Stimulated activated memory B cell treated with anti-CD40 and anti-IgM and Interleukin-4, amounts not matched to agents 10 μg/mL and 1 μg/mL and 100 μg/mL, for 72 hours (primary cell): ENCODE results near the gene NEDD4L.

Source experiments
- ATAC-seq: fragments of 150-1000 bp; cut with Tn5 transposase; 2 replicates; pipeline ENCODE4 v1.10.0; 2021
- H3K27ac Mint-ChIP-seq: one replicate; pipeline ENCODE4 v1.8.0; 2022; ENCODE audit warnings: mild to moderate bottlenecking, mixed read lengths
- H3K27me3 Mint-ChIP-seq: one replicate; pipeline ENCODE4 v1.8.0; 2022; ENCODE audit warnings: mixed read lengths
- H3K36me3 Mint-ChIP-seq: one replicate; pipeline ENCODE4 v1.8.0; 2022; ENCODE audit warnings: mixed read lengths
- H3K4me1 Mint-ChIP-seq: one replicate; pipeline ENCODE4 v1.8.0; 2022; ENCODE audit warnings: mixed read lengths
- H3K4me3 Mint-ChIP-seq: one replicate; pipeline ENCODE4 v1.8.0; 2022; ENCODE audit warnings: mild to moderate bottlenecking, moderate library complexity, mixed read lengths
- H3K9me3 Mint-ChIP-seq: one replicate; pipeline ENCODE4 v1.8.0; 2022; ENCODE audit warnings: mixed read lengths

The NEDD4L gene

DNA sequence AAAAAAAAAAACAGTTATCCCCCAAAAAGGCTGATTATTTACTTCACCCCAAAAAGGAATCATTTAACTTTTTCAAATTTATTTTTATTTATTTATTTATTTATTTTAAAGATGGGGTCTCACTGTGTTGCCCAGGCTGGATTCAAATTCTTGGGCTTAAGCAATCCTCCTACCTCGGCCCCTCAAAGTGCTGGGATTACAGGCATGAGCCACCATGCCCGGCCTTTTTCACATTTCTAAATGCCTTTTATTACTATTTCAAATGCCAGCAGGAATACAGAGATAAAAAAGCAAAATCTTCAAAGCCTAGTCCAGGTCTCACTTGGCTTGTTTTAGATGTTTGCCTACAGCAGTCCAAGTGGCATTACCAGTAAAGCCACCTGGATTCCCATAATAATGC, 345.7 kb downstream of the NEDD4L start:
- Mint-ChIP-seq H3K4me1 (no peaks in the 10 kb centered on the region), H3K27me3 (no peaks in the 10 kb centered on the region), H3K36me3 (peaks cover 54% of the 10 kb centered on the region), H3K27ac (no peak overlapping the region), H3K4me3 (no peak overlapping the region), H3K9me3 (no peaks in the 10 kb centered on the region)
- ATAC-seq: no peak

DNA sequence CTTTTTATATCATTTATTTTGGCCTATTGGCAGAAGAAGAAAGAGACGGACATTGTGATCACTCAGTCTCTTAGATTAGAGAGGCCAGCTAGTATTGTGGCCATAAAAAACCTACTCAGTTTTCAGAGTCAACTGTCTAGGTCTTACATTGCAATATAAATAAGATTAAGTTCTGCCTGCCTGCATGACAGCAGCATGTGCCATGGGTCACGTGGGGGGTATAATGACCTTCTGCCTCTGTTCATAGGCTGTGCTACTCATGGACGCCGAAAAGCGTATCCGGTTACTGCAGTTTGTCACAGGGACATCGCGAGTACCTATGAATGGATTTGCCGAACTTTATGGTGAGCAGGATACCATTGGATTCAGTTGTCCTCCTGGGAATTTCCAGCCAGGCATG, 346.4 kb downstream of the NEDD4L start:
- Mint-ChIP-seq H3K4me1 (no peaks in the 10 kb centered on the region), H3K4me3 (no peak overlapping the region), H3K9me3 (no peaks in the 10 kb centered on the region), H3K36me3 (peaks cover 51% of the 10 kb centered on the region), H3K27ac (no peak overlapping the region), H3K27me3 (no peaks in the 10 kb centered on the region)
- ATAC-seq: no peak

GRCh38 chr18:58391231-58391825, 347.3 kb downstream of the NEDD4L start:
- no peaks in the 10 kb centered on the region for H3K9me3 Mint-ChIP-seq
- H3K4me1 Mint-ChIP-seq: no peaks in the 10 kb centered on the region
- H3K4me3 Mint-ChIP-seq: no peak overlapping the region

DNA sequence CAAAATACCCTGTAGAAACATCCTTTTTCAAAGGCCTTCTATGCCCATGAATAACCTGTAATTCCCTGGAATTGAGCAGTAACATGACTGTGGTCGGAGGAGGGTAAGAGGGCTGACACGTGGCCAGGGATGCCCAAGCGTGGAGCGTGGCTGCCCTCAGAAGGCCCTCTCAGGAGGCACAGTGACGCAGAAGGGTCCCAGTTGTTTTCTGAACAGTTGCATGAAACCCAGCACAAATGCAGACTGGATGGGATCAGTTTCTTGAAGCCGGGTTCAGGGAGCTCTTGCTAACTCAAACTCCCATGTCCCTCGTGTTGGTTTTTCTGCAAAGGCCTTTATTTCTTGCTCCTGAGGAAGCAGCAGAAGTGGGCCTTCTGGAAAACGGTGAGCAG, 347.9 kb downstream of the NEDD4L start:
- Mint-ChIP-seq H3K9me3 (no peaks in the 10 kb centered on the region), H3K27me3 (no peaks in the 10 kb centered on the region), H3K27ac (no peak overlapping the region), H3K4me3 (no peak overlapping the region), H3K4me1 (no peaks in the 10 kb centered on the region), H3K36me3 (peaks cover 57% of the 10 kb centered on the region)
- ATAC-seq: no peak

More at GRCh38 chr18:58391231-58391825, 347.3 kb downstream of the NEDD4L start:
- Mint-ChIP-seq H3K27me3 (no peaks in the 10 kb centered on the region), H3K36me3 (peaks cover 55% of the 10 kb centered on the region), H3K27ac (no peak overlapping the region)
- no peak for ATAC-seq

DNA sequence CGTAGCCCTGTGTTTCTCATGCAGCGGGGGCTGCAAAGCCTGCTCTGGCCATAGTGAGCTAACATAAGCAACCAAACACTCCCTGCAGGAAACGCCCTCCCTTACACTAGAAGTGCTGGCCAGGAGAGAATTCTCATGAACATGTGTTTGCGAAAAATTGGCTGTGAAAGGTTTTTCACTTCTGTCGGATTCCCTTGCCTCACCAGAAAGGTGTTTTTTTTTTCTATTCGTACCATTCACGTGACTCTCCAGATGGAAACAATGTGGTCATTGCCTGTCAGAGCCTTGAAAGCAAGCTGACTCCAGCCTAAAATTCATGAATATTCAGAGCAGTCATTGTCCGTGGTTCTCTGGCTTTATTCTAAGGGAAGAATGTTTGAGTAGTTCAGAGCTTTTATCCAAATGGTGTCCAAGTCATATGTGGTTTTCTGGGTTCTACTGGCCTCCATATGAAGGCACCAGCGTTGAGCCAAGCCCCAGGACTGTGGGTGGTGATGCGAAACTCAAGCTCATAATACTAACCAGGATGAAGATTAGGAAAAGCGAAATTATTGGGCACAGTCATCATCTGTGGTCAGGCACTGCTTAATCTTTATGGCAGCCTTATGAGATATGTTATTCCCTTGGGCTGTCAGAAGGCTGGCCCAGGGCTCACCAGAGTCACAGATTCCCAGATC, 348.4 kb downstream of the NEDD4L start:
- Mint-ChIP-seq H3K27ac (no peak overlapping the region), H3K4me1 (peaks cover under 1% of the 10 kb centered on the region), H3K36me3 (peaks cover 56% of the 10 kb centered on the region), H3K27me3 (no peaks in the 10 kb centered on the region), H3K4me3 (no peak overlapping the region), H3K9me3 (no peaks in the 10 kb centered on the region)
- ATAC-seq: no peak

DNA sequence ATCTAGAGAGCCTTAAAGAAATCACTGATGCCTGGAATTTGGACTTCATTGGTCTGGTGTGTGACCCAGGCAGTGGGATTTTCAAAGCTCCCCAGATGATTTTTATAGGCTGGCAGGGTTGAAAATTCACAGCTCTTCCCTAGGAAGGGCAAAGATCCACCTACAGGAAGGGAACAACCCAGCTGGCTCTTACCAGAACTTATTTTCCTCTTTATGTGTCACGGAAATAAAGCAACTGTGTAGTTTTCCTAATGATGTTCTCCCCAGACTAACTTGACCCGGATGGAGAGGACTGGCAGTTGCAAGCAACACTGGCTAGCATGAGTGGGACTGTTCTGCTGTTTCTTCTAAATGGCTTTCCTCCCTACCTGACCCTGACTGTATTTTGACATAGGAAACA, 349.3 kb downstream of the NEDD4L start:
- no peak for ATAC-seq
- peaks cover 52% of the 10 kb centered on the region for H3K36me3 Mint-ChIP-seq
- no peaks in the 10 kb centered on the region for H3K9me3 Mint-ChIP-seq
- H3K27me3 Mint-ChIP-seq: no peaks in the 10 kb centered on the region
- no peak overlapping the region for H3K4me3 Mint-ChIP-seq
- H3K27ac Mint-ChIP-seq: no peak overlapping the region
- H3K4me1 Mint-ChIP-seq: peaks cover 5% of the 10 kb centered on the region

- no peaks in the 10 kb centered on the region for H3K9me3 Mint-ChIP-seq
- no peak for ATAC-seq
- peaks cover 5% of the 10 kb centered on the region for H3K4me1 Mint-ChIP-seq
- no peaks in the 10 kb centered on the region for H3K27me3 Mint-ChIP-seq
- H3K27ac Mint-ChIP-seq: no peak overlapping the region
- H3K4me3 Mint-ChIP-seq: no peak overlapping the region
- H3K36me3 Mint-ChIP-seq: peaks cover 44% of the 10 kb centered on the region
Measured at GRCh38 chr18:58394046-58394445, 350.0 kb downstream of the NEDD4L start.

GRCh38 chr18:58394602-58395425, 350.8 kb downstream of the NEDD4L start:
- Mint-ChIP-seq H3K9me3 (no peaks in the 10 kb centered on the region), H3K4me3 (no peak overlapping the region), H3K36me3 (peaks cover 38% of the 10 kb centered on the region), H3K27me3 (no peaks in the 10 kb centered on the region), H3K27ac (no peak overlapping the region), H3K4me1 (peaks cover 5% of the 10 kb centered on the region)
- no peak for ATAC-seq

GRCh38 chr18:58396144-58396543, 352.1 kb downstream of the NEDD4L start:
- no peak overlapping the region for H3K27ac Mint-ChIP-seq
- ATAC-seq: no peak
- H3K9me3 Mint-ChIP-seq: no peaks in the 10 kb centered on the region
- H3K4me3 Mint-ChIP-seq: no peak overlapping the region
- H3K36me3 Mint-ChIP-seq: peaks cover 30% of the 10 kb centered on the region
- H3K27me3 Mint-ChIP-seq: no peaks in the 10 kb centered on the region
- peaks cover 5% of the 10 kb centered on the region for H3K4me1 Mint-ChIP-seq

DNA sequence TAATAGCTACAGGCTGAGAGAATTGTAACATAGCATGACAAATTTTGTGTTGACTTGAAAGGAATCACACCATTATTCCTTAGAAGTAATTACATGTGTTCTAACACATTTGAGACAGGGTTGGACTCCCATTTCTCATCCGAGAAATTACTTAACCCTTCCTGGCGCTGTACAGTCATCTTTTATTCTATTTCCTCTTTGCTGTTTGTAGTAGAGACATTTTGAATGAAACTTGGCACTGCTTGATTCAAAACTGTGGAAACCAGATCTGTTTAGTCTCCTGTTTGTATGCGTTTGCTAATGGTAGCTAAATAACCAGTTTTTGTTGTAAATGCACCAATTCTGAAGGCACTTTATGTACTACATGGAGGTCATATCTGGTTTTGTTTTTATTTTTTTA, 352.9 kb downstream of the NEDD4L start:
- H3K36me3 Mint-ChIP-seq: peaks cover 30% of the 10 kb centered on the region

DNA sequence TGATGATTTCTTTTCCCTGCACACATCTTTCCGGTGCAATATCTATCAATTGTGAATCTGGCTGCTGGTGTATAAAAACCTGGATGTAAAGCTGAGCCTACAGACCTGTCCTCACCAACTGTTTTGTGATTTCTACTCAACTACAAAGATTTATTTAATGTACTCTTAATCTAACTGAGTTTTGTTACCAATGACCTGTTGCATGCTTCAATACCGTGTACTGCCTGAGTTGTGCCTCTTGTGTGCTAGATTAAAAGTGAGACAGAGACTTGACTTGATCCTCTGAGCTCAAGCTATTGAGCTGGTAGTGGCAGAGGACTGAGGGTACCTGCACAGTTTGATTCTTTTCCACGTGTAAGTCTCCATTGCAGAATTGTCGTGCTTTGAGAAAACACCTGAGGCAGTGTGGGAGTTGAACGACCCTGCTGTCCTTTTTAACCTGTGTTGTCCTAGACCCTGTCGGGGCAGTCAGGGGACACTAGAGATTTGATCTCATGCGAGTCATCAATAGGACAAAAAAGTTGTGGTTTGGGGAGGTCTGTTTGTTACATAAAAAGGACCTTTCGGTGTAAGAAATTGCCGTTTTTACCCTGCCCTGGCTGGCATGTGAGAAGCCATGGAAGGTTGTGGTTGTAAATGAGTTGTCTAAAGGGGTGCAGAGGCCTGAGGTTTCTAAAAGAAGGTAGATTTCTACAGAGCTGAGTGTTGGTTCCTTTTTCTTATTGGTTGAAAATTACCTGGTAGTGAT, 353.5 kb downstream of the NEDD4L start:
- H3K4me1 Mint-ChIP-seq: peaks cover 5% of the 10 kb centered on the region
- H3K27me3 Mint-ChIP-seq: no peaks in the 10 kb centered on the region
- no peak for ATAC-seq
- no peak overlapping the region for H3K4me3 Mint-ChIP-seq
- no peaks in the 10 kb centered on the region for H3K9me3 Mint-ChIP-seq
- H3K27ac Mint-ChIP-seq: no peak overlapping the region
- peaks cover 28% of the 10 kb centered on the region for H3K36me3 Mint-ChIP-seq

More for the DNA sequence above, 352.9 kb downstream of the NEDD4L start:
- no peak for ATAC-seq
- no peak overlapping the region for H3K4me3 Mint-ChIP-seq
- H3K27ac Mint-ChIP-seq: no peak overlapping the region
- no peaks in the 10 kb centered on the region for H3K9me3 Mint-ChIP-seq
- no peaks in the 10 kb centered on the region for H3K27me3 Mint-ChIP-seq
- H3K4me1 Mint-ChIP-seq: peaks cover 5% of the 10 kb centered on the region

- Mint-ChIP-seq H3K27me3 (no peaks in the 10 kb centered on the region), H3K36me3 (peaks cover 21% of the 10 kb centered on the region), H3K9me3 (no peaks in the 10 kb centered on the region), H3K4me1 (peaks cover 5% of the 10 kb centered on the region), H3K27ac (no peak overlapping the region), H3K4me3 (no peak overlapping the region)
- no peak for ATAC-seq
Measured at GRCh38 chr18:58398648-58399398, 354.8 kb downstream of the NEDD4L start.

GRCh38 chr18:58400331-58400870, 356.4 kb downstream of the NEDD4L start:
- no peak overlapping the region for H3K27ac Mint-ChIP-seq
- H3K36me3 Mint-ChIP-seq: peaks cover 19% of the 10 kb centered on the region
- no peak for ATAC-seq
- H3K27me3 Mint-ChIP-seq: no peaks in the 10 kb centered on the region
- H3K4me1 Mint-ChIP-seq: peaks cover 5% of the 10 kb centered on the region
- no peak overlapping the region for H3K4me3 Mint-ChIP-seq
- H3K9me3 Mint-ChIP-seq: no peaks in the 10 kb centered on the region

DNA sequence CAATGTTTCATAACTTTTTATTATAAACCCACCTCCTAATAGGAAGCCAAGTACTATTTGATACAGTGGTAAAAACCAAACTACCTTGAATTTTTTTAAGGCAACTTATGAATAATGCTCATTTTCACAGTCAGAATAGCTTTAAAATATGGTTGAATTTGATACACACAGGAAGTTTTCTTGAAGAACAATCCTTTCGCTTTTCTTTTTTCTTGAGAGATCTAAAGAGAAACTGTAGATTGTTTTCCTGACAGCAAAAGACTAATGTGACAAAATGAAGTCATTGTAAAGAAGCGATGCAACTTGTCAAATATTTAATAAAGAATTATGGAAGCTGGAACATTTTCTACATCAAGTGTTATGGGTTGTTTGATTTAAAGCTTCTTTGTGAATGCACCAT, 357.2 kb downstream of the NEDD4L start:
- Mint-ChIP-seq H3K4me1 (peaks cover 5% of the 10 kb centered on the region), H3K4me3 (no peak overlapping the region), H3K9me3 (no peaks in the 10 kb centered on the region), H3K27ac (no peak overlapping the region), H3K27me3 (no peaks in the 10 kb centered on the region), H3K36me3 (peaks cover 12% of the 10 kb centered on the region)
- no peak for ATAC-seq
